ENCODE results near the gene IL16. TPM values are rescaled to one million over a fixed set of nuclear protein-coding genes. Genes with fewer than 3 reads are reported as not detected.

IL16 gene
- total RNA-seq, 1 experiment from 2014 or later = 0.81 TPM

- Histone ChIP-seq H4K20me1 (ENCODE audit: insufficient read depth) (no peaks in the 10 kb centered on the region), H3K27me3 (ENCODE audit: insufficient read depth, low read length) (no peaks in the 10 kb centered on the region), H3K9me3 (ENCODE audit: control insufficient read depth in 1 of 2, insufficient read depth in 1 of 2, low read depth in 1 of 2, low read length in 2 of 2) (no peaks in the 10 kb centered on the region), H3K4me2 (ENCODE audit: low read length) (no peak overlapping the region), H3K9me2 (ENCODE audit: insufficient read depth) (no peaks in the 10 kb centered on the region), H3K36me3 (ENCODE audit: control insufficient read depth in 1 of 2, insufficient read depth in 2 of 2, low read length in 2 of 2) (no peaks in the 10 kb centered on the region), H3K9ac (ENCODE audit: low read length) (no peak overlapping the region), H3K27ac (ENCODE audit: low read depth, low read length) (no peak overlapping the region), H3K4me1 (ENCODE audit: control insufficient read depth in 1 of 2, insufficient read depth in 2 of 2, low read length in 2 of 2) (no peaks in the 10 kb centered on the region), H3K4me3 (replicated peaks in 1 of 2; ENCODE audit: low read depth in 1 of 2, low read length in 2 of 2) (no peak overlapping the region), H2AFZ (ENCODE audit: low read depth, low read length, poor library complexity, severe bottlenecking) (no peak overlapping the region), H3K79me2 (ENCODE audit: insufficient read depth, low read length) (no peaks in the 10 kb centered on the region)
- CTCF ChIA-PET = no interaction called here
- POLR2A ChIA-PET = interaction anchor here (1.2 kb wide), 1 partner anchor 41 kb away, joined by 3 read pairs; the partner anchor contains the start of gene STARD5
- TF ChIP-seq SIN3A (IDR thresholded peaks at IDR 0.05; ENCODE audit: low read depth) (no peak), SRF (IDR thresholded peaks at IDR 0.05; ENCODE audit: low read depth) (no peak), ELF1 (IDR thresholded peaks at IDR 0.05; ENCODE audit: borderline replicate concordance, low read depth) (no peak), YY1 (IDR thresholded peaks at IDR 0.05; ENCODE audit: extremely low read depth, insufficient replicate concordance, low read depth, low read length) (no peak), EGR1 (IDR thresholded peaks at IDR 0.05; ENCODE audit: low read depth) (no peak), CTCF (IDR thresholded peaks at IDR 0.05 in 2 of 3, conservative IDR thresholded peaks at IDR 0.05 in 1 of 3; ENCODE audit: borderline replicate concordance in 1 of 3, insufficient read depth in 1 of 3, low read depth in 2 of 3, low read length in 2 of 3) (no peak), EZH2 (IDR thresholded peaks at IDR 0.05) (no peak), RAD21 (IDR thresholded peaks at IDR 0.05; ENCODE audit: low read depth) (no peak), POLR2A (IDR thresholded peaks at IDR 0.05; ENCODE audit: borderline replicate concordance, extremely low read depth, insufficient read depth, insufficient read length) (no peak), CEBPB (IDR thresholded peaks at IDR 0.05; ENCODE audit: low read depth) (no peak), EZH2phosphoT487 (IDR thresholded peaks at IDR 0.05; ENCODE audit: borderline replicate concordance) (no peak)
- no peak for DNase-seq (ENCODE audit: low read depth, low spot score)
- RAD21 ChIA-PET (ENCODE audit: low non-redundant PET in 1 of 2, low total read pairs in 2 of 2, uncharacterized antibody in 2 of 2, unreplicated experiment in 2 of 2) = no interaction called here
- intact Hi-C loops (cut with micrococcal nuclease) = loop anchor here (2.0 kb wide), 1 partner anchor 46 kb away; no protein-coding TSS in a partner anchor
- BruUV-seq (replicated peaks) = no TSS peak
- no peak for ATAC-seq
These were observed 85.9 kb downstream of the IL16 start for GRCh38 chr15:81282606-81282895.

Measured in HCT116 (cell line).